GM18951 (cell line): ENCODE results near the gene MKNK1.

Experiments
- POLR2A ChIP-seq: IDR thresholded peaks from 4 replicates; pipeline ENCODE4 v1.6.1; 2011; ENCODE audit warnings: mild to moderate bottlenecking; ENCODE audit not compliant: insufficient read length, insufficient read depth; ENCODE audit errors: extremely low read depth
- in situ Hi-C: fragments of 300-500 bp; cut with MboI; formaldehyde crosslinking; loops from one replicate; pipeline ENCODE4 v1.12.0; 2022; ENCODE audit warnings: low sequenced_read_pairs, mixed read lengths, inconsistent platforms; ENCODE audit not compliant: unreplicated experiment

Gene MKNK1

GRCh38 chr1:46615088-46615487 lies 11.0 kb upstream of the MKNK1 start:
- TF ChIP-seq POLR2A: no peak
- in situ Hi-C loops: no loop called here

GRCh38 chr1:46614604-46614984 lies 10.5 kb upstream of the MKNK1 start:
- in situ Hi-C loops: no loop called here
- TF ChIP-seq POLR2A: no peak

GRCh38 chr1:46613661-46614603 lies 9.9 kb upstream of the MKNK1 start:
- TF ChIP-seq POLR2A: no peak
- in situ Hi-C loops: no loop called here

GRCh38 chr1:46612937-46613660 lies 9.0 kb upstream of the MKNK1 start:
- TF ChIP-seq POLR2A: no peak
- in situ Hi-C loops: no loop called here

GRCh38 chr1:46611691-46612221 lies 7.7 kb upstream of the MKNK1 start:
- no peak for TF ChIP-seq POLR2A
- in situ Hi-C loops: no loop called here

- TF ChIP-seq POLR2A: no peak
- in situ Hi-C loops: no loop called here
Measured at GRCh38 chr1:46607345-46608130, 3.5 kb upstream of the MKNK1 start.

- in situ Hi-C loops: no loop called here
- TF ChIP-seq POLR2A: no peak
Measured at GRCh38 chr1:46606255-46606965, 2.3 kb upstream of the MKNK1 start.

GRCh38 chr1:46605232-46605631 lies 1.2 kb upstream of the MKNK1 start:
- TF ChIP-seq POLR2A: no peak
- in situ Hi-C loops: no loop called here

GRCh38 chr1:46603481-46603857 lies 599 bp downstream of the MKNK1 start:
- TF ChIP-seq POLR2A: no peak
- in situ Hi-C loops: no loop called here

GRCh38 chr1:46601257-46602007 lies 2.6 kb downstream of the MKNK1 start:
- TF ChIP-seq POLR2A: no peak
- in situ Hi-C loops: no loop called here

GRCh38 chr1:46599059-46599970 lies 4.8 kb downstream of the MKNK1 start:
- in situ Hi-C loops: no loop called here

More at GRCh38 chr1:46599059-46599970, 4.8 kb downstream of the MKNK1 start:
- TF ChIP-seq POLR2A: no peak
